ENCODE measurements around the gene POU5F1.

DNA sequence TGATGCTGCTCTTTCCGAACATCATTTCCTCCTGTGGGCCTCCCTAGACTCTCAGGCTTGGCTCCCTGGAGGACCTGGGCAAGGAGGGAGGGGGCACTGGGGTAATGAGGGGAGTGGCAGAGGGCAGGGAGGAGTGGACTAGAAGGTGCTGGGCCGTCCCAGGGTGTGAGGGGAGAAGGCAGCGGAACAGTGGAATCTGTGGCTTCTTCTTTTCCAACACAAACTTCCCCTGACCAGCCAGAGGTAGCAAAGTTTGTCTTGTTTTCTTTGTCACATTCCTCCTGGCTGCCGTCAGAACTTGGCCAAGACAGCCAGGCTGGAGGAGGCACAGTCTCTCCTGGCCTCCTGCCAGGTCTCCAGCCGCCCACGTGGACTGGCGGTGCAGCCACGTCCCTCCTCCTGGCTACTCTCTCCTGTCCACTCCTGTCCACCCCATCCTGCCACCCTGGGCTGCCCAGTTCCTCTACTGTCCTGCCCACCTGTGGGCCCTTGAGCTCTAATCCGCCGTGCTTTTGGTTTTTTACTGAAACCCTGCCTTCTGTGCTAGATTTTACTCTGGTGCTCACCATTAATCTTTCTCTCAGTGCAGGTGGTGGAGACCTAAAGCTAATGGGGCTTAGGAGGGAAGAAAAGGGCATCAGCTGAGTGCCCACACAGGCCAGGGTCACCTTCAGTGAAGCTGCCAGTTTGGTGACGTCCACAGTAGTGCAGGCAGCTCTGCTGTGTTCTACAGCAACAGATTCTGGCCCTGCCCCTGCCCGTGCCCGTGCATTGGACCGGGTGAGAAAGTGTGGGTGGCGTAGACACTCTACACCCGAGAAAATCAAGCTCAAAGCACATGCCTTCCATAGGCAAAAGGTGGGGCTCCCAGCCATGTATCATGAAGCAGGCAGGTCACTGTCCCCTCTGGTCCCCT is 47.4 kb downstream of the POU5F1 start:
- TF ChIP-seq, protein P1, sequence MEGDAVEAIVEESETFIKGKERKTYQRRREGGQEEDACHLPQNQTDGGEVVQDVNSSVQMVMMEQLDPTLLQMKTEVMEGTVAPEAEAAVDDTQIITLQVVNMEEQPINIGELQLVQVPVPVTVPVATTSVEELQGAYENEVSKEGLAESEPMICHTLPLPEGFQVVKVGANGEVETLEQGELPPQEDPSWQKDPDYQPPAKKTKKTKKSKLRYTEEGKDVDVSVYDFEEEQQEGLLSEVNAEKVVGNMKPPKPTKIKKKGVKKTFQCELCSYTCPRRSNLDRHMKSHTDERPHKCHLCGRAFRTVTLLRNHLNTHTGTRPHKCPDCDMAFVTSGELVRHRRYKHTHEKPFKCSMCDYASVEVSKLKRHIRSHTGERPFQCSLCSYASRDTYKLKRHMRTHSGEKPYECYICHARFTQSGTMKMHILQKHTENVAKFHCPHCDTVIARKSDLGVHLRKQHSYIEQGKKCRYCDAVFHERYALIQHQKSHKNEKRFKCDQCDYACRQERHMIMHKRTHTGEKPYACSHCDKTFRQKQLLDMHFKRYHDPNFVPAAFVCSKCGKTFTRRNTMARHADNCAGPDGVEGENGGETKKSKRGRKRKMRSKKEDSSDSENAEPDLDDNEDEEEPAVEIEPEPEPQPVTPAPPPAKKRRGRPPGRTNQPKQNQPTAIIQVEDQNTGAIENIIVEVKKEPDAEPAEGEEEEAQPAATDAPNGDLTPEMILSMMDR (optimal IDR thresholded peaks at IDR 0.05 in 1 of 3, IDR thresholded peaks at IDR 0.05 in 1 of 3, conservative IDR thresholded peaks at IDR 0.05 in 1 of 3; ENCODE audit: extremely low read depth in 1 of 3, insufficient read depth in 2 of 3, low read length in 3 of 3), result no peak
- TF ChIP-seq EZH2 (IDR thresholded peaks at IDR 0.05; ENCODE audit: low read length), result no peak
